ENCODE measurements around the gene FOXF2. TPM values are rescaled to one million over a fixed set of nuclear protein-coding genes. Genes with fewer than 3 reads are reported as not detected.

The FOXF2 gene
- total and polyA plus RNA-seq, 2 of the 4 experiments (the other 2 are of a cell fraction), result 2.5 to 16.3 TPM

DNA sequence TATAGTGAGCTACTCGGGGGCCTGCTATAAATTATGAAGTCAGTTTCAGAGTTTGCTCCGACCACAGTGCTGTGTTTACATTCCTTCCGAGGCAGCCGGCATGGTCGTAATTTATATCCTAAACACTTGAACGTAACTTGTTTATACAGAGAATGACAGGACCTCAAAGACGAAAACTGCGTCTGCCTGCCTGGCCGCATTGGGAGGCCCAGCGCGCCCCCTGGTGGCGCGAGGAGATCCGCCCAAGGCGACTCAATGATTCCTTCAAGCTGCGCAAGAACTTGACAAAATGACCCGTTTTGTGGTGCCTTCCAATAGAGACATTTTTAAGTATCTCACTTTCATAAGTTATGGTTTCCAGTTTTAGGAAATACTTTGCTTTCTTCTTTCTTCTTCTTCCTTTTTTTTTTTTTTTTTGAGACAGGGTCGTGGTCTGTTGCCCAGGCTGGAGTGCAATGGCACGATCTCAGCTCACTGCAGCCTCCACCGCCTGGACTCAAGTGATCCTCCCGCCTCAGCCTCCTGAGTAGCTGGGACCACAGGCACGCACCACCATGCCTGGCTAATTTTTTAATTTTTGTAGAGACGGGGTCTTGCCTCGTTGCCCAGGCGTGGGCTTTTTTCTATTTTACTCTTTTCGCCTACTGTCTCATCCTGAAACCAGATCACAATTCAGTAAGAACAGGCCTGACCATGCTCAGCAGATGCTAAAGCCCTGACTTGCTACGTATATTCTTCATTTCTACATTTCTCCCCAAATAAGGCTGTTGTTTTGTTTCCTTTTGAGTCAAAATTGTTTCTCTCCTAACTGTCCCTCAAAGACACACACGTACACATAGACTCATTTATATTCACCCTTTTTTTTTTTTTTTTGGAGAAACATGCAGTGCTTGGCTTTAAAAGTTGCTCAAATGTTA is 7.8 kb downstream of the FOXF2 start (continued):
- TF ChIP-seq, protein P1, sequence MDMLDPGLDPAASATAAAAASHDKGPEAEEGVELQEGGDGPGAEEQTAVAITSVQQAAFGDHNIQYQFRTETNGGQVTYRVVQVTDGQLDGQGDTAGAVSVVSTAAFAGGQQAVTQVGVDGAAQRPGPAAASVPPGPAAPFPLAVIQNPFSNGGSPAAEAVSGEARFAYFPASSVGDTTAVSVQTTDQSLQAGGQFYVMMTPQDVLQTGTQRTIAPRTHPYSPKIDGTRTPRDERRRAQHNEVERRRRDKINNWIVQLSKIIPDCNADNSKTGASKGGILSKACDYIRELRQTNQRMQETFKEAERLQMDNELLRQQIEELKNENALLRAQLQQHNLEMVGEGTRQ (IDR thresholded peaks at IDR 0.05; ENCODE audit: low read depth, low read length), result no peak
- TF ChIP-seq RFX5 (IDR thresholded peaks at IDR 0.05; ENCODE audit: low read depth, low read length), result no peak

All from IMR-90 (cell line).